Duodenal mucosa (tissue), 2 donors: ENCODE measurements around the gene ARMC6.

Experiments
- H3K27ac ChIP-seq: one replicate; pipeline ENCODE4 v1.7.0; 2013; ENCODE audit warnings: low read depth, low read length
- H3K27me3 ChIP-seq, 2 donors: one replicate each; pipeline ENCODE4 v1.7.0; 2013; ENCODE audit warnings: low read length in 2 of 2, control low read depth in 1 of 2; ENCODE audit not compliant: insufficient read depth in 2 of 2, control insufficient read depth in 1 of 2
- H3K36me3 ChIP-seq, 2 donors: one replicate each; pipeline ENCODE4 v1.7.0; 2013; ENCODE audit warnings: low read length in 2 of 2, control low read depth in 1 of 2; ENCODE audit not compliant: insufficient read depth in 2 of 2, control insufficient read depth in 1 of 2
- H3K4me1 ChIP-seq, 2 donors: one replicate each; pipeline ENCODE4 v1.7.0; 2013; ENCODE audit warnings: low read length in 2 of 2, control low read depth in 1 of 2; ENCODE audit not compliant: insufficient read depth in 2 of 2, control insufficient read depth in 1 of 2
- H3K4me3 ChIP-seq, 2 donors: one replicate each; pipeline ENCODE4 v1.7.0; 2013; ENCODE audit warnings: low read length in 2 of 2, low read depth in 1 of 2
- H3K9ac ChIP-seq, 2 donors: one replicate each; pipeline ENCODE4 v1.7.0; 2013; ENCODE audit warnings: low read length in 2 of 2, low read depth in 1 of 2
- H3K9me3 ChIP-seq, 2 donors: one replicate each; pipeline ENCODE4 v1.7.0; 2013; ENCODE audit warnings: low read length in 2 of 2, control low read depth in 1 of 2; ENCODE audit not compliant: control insufficient read depth in 1 of 2

The ARMC6 gene

GRCh38 chr19:19059837-19060611 is 26.6 kb downstream of the ARMC6 start:
- H3K36me3 ChIP-seq, result peaks cover 0 to 34% of the 10 kb centered on the region in 2 donors
- H3K9me3 ChIP-seq, result no peaks in the 10 kb centered on the region
- no peak overlapping the region for H3K9ac ChIP-seq
- peaks cover 20 to 21% of the 10 kb centered on the region in 2 donors for H3K4me1 ChIP-seq
- no peak overlapping the region for H3K27ac ChIP-seq
- H3K27me3 ChIP-seq, result no peaks in the 10 kb centered on the region
- H3K4me3 ChIP-seq, result no peak overlapping the region

DNA sequence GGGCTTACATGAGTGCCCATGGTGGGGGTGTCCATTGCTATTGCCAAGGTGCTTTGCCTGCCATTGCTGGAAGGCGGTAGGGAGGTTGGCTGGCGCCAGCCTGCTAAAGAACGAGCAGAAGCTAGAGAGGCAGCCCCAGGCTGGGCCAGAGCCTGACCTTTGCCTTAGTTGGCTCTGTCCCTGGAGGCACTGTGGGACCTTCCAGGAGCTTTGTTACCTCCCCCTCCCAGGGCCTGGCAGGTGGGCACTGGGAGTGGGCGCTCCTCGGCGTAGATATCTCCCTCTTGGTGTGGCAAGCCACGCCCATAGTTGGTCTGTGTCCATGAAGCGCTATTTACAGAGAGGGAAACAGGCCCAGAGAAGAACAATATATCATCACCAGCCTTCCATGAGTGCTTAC is 28.1 kb downstream of the ARMC6 start:
- Histone ChIP-seq H3K9me3 (no peaks in the 10 kb centered on the region), H3K4me1 (peaks cover 20 to 26% of the 10 kb centered on the region in 2 donors), H3K27ac (no peak overlapping the region), H3K27me3 (no peaks in the 10 kb centered on the region), H3K36me3 (peaks cover 0 to 24% of the 10 kb centered on the region in 2 donors), H3K4me3 (no peak overlapping the region), H3K9ac (no peak overlapping the region)

DNA sequence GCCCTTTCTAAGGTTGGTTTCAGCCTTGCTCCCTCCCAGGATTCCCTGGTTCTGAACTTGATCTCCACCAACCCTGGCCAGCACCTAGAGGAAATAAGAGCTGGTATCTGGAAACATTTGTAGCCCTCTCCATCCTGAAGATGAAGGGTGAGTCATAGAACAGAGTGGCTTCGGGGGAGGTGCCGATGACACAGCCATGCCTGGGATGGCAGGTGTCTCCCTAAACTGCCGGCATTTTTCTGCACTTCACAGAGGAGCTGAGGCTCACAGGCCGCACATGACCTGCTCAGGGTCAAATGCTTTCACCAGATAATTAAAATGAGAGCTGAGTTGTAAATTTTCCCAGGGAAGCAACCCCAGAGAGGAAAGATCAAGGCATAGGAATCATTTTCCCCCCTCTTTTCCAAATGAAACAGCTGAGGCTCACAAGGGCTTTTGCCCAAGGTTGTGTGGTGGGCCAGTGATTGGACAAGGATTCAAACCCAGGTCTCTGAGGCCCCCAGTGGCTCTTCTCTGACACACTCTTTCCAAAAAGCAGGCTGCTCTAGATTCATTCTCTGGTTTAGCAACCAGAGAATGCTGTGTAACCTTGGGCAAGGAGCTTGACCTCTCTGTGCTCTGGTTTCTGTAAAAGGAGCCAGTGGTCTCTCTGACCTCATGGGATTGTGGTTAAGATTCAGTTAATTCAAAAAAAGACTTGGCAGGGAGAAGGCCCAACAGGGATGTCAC is 29.2 kb downstream of the ARMC6 start:
- peaks cover 20 to 26% of the 10 kb centered on the region in 2 donors for H3K4me1 ChIP-seq
- H3K9ac ChIP-seq, result peak overlapping the region; percentile 53 to 76
- H3K36me3 ChIP-seq, result peaks cover 0 to 18% of the 10 kb centered on the region in 2 donors
- H3K9me3 ChIP-seq, result no peaks in the 10 kb centered on the region
- peak overlapping the region; percentile 8 for H3K27ac ChIP-seq
- peak overlapping the region; percentile 68 to 72 for H3K4me3 ChIP-seq
- H3K27me3 ChIP-seq, result no peaks in the 10 kb centered on the region

DNA sequence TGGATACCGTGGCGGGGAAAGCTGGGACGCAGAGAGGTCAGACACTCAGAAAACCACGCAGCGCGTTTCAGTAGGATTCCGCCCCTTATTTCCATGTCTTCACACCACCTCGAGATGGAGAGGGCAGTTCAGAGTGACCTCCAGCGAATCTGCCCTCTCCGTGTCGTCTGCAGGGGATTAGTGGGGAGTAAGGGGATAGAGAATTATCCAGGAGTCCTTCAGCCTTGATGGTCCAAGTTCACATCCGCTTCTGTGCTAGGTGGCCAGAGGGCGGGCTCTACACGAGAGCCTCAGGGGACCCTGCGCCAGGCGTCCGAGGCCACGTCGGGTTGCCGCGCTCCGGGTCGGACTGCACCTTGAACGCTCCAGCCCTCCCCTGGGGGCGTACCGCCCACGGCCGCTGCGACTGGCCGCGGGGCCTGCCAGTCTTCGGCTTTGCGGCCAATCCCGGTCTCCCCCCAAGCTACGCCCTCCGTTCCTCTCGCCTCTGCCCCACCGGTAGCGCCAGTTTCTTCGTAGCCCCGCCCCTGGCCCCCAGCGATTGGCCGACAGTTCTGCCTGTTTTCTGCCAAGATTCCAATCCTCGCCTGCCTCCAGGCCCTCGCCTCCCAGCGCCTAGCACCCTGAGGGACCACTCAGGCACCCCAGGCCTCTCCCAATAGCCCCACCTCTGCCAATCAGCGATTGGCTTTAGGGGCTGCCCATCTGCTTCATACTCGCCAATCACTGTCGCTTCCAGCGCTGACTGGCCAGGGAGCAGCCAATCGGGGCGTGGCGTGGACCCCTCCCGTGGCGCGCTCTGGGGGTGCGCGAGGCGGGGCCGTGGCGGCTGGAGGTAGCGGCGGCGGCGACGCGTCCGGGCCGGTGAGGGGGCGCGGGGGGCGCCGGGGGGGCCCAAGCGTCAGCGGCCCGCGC is 30.0 kb downstream of the ARMC6 start, which contains the start of gene SLC25A42:
TSS of gene SLC25A42 (plus strand) at position 812 of the 915 bp plus-strand sequence. CDS start 32,131 bp downstream, outside the sequence.
- Histone ChIP-seq H3K36me3 (peaks cover 0 to 12% of the 10 kb centered on the region in 2 donors), H3K27me3 (no peaks in the 10 kb centered on the region), H3K27ac (peak within 1 kb of the TSS; percentile 14), H3K9ac (peak within 1 kb of the TSS; percentile 62 to 82), H3K9me3 (no peaks in the 10 kb centered on the region), H3K4me3 (peak within 1 kb of the TSS; percentile 77 to 89), H3K4me1 (peaks cover 20 to 26% of the 10 kb centered on the region in 2 donors)

- Histone ChIP-seq H3K4me3 (peak overlapping the region; percentile 77 to 89), H3K27me3 (no peaks in the 10 kb centered on the region), H3K4me1 (peaks cover 20 to 26% of the 10 kb centered on the region in 2 donors), H3K9me3 (no peaks in the 10 kb centered on the region), H3K36me3 (peaks cover 0 to 8% of the 10 kb centered on the region in 2 donors), H3K9ac (peak overlapping the region; percentile 62 to 82), H3K27ac (peak overlapping the region; percentile 14)
Measured at GRCh38 chr19:19064098-19064722, 30.8 kb downstream of the ARMC6 start.

DNA sequence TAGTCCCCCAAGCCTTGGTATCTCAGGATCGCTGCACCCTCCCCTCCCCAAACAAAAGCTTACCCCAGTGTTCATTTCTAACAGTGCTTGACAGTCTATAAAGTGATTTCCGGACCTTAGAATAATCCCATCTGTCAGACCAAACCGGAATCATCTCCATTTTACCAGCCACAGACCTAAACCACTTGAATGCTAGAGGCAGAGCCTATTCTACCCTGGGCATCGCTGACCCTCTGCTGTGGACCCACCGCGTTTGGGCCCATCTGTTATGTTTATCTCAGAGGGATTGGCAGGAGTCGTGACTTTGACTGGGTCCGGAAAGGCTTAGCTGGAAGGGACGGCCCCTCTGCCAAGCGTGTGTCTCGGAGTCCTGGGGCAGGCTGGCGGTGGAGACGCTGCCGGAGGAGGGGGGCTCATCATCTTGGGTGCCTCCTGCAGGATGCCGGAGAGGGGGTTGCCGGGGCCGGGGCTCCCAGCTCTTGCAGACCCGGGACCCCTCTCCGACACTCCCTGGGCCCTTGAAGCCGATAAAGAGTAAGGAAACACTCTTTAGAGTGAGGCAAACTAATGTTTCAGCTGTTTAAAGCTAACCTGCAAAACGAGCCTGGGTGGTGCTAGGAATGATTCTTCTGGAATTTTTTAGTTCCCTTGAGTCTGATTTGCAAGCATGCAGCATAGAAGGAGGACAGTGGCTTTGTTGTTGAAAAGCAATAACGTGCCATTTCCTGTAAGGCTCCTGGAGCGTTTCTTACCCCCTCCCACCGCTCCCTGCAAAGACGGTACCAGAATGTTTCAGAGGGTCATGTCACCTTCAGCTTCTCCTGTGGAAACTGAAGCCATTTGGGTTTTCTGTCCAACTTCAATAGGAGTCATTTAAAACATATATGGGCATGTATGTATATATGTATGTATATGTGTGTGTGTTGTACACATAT is 31.7 kb downstream of the ARMC6 start:
- Histone ChIP-seq H3K9ac (peak overlapping the region; percentile 62 to 82), H3K36me3 (no peaks in the 10 kb centered on the region), H3K4me3 (peak overlapping the region; percentile 77 to 89), H3K27me3 (no peaks in the 10 kb centered on the region), H3K4me1 (peaks cover 20 to 26% of the 10 kb centered on the region in 2 donors), H3K9me3 (no peaks in the 10 kb centered on the region), H3K27ac (no peak overlapping the region)

- peaks cover 0 to 3% of the 10 kb centered on the region in 2 donors for H3K36me3 ChIP-seq
- no peak overlapping the region for H3K4me3 ChIP-seq
- no peaks in the 10 kb centered on the region for H3K27me3 ChIP-seq
- peaks cover 15 to 20% of the 10 kb centered on the region in 2 donors for H3K4me1 ChIP-seq
- no peaks in the 10 kb centered on the region for H3K9me3 ChIP-seq
- H3K27ac ChIP-seq, result no peak overlapping the region
- no peak overlapping the region for H3K9ac ChIP-seq
Measured at GRCh38 chr19:19067276-19068072, 34.1 kb downstream of the ARMC6 start.
